Astrocyte of the spinal cord (primary cell): ENCODE results near the gene UHRF2.
A peak's percentile ranks its signal among the peaks of the same experiment; 100 is the strongest.

Source experiments
- DNase-seq: peaks from one replicate; pipeline ENCODE4 v3.0.0; 2011; ENCODE audit warnings: low read depth, low spot score
- H3K4me3 ChIP-seq: 2 replicates; pipeline ENCODE4 v1.5.1; 2011; ENCODE audit warnings: low read depth, mild to moderate bottlenecking, low read length, moderate library complexity
- CTCF ChIP-seq: IDR thresholded peaks from 2 replicates; pipeline ENCODE4 v1.5.1; 2012; ENCODE audit warnings: low read depth, mild to moderate bottlenecking, low read length, inconsistent platforms
- in situ Hi-C: cut with HindIII; loops from 2 replicates; pipeline ENCODE4 v1.10.0; 2017; ENCODE audit warnings: low sequenced_read_pairs

UHRF2 gene

GRCh38 chr9:6552033-6552432 is 139.0 kb downstream of the UHRF2 start:
- in situ Hi-C loops, result no loop called here
- H3K4me3 ChIP-seq, result no peak overlapping the region
- TF ChIP-seq CTCF, result peak; percentile 51
- DNase-seq, result peak; percentile 92

- TF ChIP-seq CTCF, result no peak
- no peak overlapping the region for H3K4me3 ChIP-seq
- peak; percentile 78 for DNase-seq
- in situ Hi-C loops, result no loop called here
Measured at GRCh38 chr9:6552498-6553121, 139.6 kb downstream of the UHRF2 start.

GRCh38 chr9:6553866-6554265 is 140.9 kb downstream of the UHRF2 start:
- DNase-seq, result no peak
- no peak for TF ChIP-seq CTCF
- no peak overlapping the region for H3K4me3 ChIP-seq
- in situ Hi-C loops, result no loop called here
